DND-41 (cell line): ENCODE data around the gene SLC30A4.

Experiments used
- EZH2 ChIP-seq: IDR thresholded peaks from 3 replicates; pipeline ENCODE4 v1.6.1; 2012; ENCODE audit warnings: borderline replicate concordance, low read depth, mild to moderate bottlenecking, moderate library complexity, low read length, inconsistent platforms; ENCODE audit not compliant: severe bottlenecking
- TF ChIP-seq, protein P1 (sequence below): IDR thresholded peaks from 2 replicates; pipeline ENCODE4 v1.5.1; 2012; ENCODE audit warnings: borderline replicate concordance, low read length, moderate library complexity, mild to moderate bottlenecking; ENCODE audit not compliant: poor library complexity, severe bottlenecking; ENCODE audit errors: extremely low read depth

DNA sequence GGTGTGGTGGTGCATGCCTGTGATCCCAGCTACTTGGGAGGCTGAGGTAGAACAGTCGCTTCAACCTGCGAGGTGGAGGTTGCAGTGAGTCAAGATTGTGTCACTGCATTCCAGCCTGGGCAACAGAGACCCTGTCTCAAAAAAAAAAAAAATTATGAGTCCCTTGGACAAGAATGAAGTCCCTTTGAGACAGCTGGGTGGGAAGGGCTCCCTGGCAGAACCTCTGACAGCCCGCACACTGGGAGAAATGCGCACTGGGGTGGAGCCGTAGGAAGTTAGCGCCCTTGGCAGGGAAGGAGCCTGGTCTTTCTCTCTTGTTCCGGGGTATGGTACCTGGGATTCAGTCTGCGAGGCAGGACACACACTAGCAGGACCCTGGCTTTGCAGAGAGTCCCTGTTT is 51.4 kb downstream of the SLC30A4 start:
- TF ChIP-seq, protein P1, sequence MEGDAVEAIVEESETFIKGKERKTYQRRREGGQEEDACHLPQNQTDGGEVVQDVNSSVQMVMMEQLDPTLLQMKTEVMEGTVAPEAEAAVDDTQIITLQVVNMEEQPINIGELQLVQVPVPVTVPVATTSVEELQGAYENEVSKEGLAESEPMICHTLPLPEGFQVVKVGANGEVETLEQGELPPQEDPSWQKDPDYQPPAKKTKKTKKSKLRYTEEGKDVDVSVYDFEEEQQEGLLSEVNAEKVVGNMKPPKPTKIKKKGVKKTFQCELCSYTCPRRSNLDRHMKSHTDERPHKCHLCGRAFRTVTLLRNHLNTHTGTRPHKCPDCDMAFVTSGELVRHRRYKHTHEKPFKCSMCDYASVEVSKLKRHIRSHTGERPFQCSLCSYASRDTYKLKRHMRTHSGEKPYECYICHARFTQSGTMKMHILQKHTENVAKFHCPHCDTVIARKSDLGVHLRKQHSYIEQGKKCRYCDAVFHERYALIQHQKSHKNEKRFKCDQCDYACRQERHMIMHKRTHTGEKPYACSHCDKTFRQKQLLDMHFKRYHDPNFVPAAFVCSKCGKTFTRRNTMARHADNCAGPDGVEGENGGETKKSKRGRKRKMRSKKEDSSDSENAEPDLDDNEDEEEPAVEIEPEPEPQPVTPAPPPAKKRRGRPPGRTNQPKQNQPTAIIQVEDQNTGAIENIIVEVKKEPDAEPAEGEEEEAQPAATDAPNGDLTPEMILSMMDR = no peak
- TF ChIP-seq EZH2 = no peak
